Measurements from ENCODE around the gene AP1G1.

DNA sequence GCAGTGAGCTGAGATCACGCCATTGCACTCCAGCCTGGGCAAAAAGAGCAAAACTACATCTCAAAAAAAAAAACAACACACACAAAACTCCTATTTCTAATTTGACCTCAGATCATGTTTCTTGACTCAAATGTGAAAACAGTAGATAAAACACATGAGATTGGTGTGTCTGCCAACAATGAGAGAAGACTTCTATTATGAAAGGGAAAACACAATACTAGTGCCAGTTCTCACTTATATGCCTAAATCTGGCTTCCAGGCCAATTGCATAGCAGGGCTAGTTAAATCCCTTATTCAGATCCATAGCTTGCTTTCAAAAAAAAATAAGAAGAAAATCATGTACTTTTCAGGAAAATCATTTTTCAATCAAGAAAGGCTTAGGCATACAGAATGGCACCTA is 39.4 kb downstream of the AP1G1 start:
- TF ChIP-seq, protein P1, sequence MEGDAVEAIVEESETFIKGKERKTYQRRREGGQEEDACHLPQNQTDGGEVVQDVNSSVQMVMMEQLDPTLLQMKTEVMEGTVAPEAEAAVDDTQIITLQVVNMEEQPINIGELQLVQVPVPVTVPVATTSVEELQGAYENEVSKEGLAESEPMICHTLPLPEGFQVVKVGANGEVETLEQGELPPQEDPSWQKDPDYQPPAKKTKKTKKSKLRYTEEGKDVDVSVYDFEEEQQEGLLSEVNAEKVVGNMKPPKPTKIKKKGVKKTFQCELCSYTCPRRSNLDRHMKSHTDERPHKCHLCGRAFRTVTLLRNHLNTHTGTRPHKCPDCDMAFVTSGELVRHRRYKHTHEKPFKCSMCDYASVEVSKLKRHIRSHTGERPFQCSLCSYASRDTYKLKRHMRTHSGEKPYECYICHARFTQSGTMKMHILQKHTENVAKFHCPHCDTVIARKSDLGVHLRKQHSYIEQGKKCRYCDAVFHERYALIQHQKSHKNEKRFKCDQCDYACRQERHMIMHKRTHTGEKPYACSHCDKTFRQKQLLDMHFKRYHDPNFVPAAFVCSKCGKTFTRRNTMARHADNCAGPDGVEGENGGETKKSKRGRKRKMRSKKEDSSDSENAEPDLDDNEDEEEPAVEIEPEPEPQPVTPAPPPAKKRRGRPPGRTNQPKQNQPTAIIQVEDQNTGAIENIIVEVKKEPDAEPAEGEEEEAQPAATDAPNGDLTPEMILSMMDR (IDR thresholded peaks at IDR 0.05; ENCODE audit: poor library complexity, severe bottlenecking), result no peak
- no peak for TF ChIP-seq POLR2AphosphoS5 (IDR thresholded peaks at IDR 0.05)
- TF ChIP-seq EZH2 (IDR thresholded peaks at IDR 0.05; ENCODE audit: borderline replicate concordance, insufficient read depth, low read length, poor library complexity, severe bottlenecking), result no peak
- no peak for TF ChIP-seq RAD21 (conservative IDR thresholded peaks at IDR 0.05)
- TF ChIP-seq SMC3 (conservative IDR thresholded peaks at IDR 0.05; ENCODE audit: poor library complexity), result no peak
- TF ChIP-seq EP300 (conservative IDR thresholded peaks at IDR 0.05; ENCODE audit: poor library complexity, severe bottlenecking), result no peak
- TF ChIP-seq, protein P2, sequence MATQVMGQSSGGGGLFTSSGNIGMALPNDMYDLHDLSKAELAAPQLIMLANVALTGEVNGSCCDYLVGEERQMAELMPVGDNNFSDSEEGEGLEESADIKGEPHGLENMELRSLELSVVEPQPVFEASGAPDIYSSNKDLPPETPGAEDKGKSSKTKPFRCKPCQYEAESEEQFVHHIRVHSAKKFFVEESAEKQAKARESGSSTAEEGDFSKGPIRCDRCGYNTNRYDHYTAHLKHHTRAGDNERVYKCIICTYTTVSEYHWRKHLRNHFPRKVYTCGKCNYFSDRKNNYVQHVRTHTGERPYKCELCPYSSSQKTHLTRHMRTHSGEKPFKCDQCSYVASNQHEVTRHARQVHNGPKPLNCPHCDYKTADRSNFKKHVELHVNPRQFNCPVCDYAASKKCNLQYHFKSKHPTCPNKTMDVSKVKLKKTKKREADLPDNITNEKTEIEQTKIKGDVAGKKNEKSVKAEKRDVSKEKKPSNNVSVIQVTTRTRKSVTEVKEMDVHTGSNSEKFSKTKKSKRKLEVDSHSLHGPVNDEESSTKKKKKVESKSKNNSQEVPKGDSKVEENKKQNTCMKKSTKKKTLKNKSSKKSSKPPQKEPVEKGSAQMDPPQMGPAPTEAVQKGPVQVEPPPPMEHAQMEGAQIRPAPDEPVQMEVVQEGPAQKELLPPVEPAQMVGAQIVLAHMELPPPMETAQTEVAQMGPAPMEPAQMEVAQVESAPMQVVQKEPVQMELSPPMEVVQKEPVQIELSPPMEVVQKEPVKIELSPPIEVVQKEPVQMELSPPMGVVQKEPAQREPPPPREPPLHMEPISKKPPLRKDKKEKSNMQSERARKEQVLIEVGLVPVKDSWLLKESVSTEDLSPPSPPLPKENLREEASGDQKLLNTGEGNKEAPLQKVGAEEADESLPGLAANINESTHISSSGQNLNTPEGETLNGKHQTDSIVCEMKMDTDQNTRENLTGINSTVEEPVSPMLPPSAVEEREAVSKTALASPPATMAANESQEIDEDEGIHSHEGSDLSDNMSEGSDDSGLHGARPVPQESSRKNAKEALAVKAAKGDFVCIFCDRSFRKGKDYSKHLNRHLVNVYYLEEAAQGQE (IDR thresholded peaks at IDR 0.05; ENCODE audit: borderline replicate concordance), result no peak
- no peak for TF ChIP-seq MXI1 (conservative IDR thresholded peaks at IDR 0.05; ENCODE audit: poor library complexity, severe bottlenecking)

Data from neural cell (in vitro differentiated cells).